GM10266 (cell line): ENCODE data around the gene ARFRP1.

Experiments used
- DNase-seq: peaks from one replicate; pipeline ENCODE4 v3.0.0; 2012; ENCODE audit errors: extremely low spot score
- TF ChIP-seq, protein P1 (sequence below): IDR thresholded peaks from 2 replicates; pipeline ENCODE4 v1.5.1; 2012; ENCODE audit warnings: mild to moderate bottlenecking, low read depth; ENCODE audit not compliant: control insufficient read depth, insufficient read depth; ENCODE audit errors: missing control alignments

Gene ARFRP1

DNA sequence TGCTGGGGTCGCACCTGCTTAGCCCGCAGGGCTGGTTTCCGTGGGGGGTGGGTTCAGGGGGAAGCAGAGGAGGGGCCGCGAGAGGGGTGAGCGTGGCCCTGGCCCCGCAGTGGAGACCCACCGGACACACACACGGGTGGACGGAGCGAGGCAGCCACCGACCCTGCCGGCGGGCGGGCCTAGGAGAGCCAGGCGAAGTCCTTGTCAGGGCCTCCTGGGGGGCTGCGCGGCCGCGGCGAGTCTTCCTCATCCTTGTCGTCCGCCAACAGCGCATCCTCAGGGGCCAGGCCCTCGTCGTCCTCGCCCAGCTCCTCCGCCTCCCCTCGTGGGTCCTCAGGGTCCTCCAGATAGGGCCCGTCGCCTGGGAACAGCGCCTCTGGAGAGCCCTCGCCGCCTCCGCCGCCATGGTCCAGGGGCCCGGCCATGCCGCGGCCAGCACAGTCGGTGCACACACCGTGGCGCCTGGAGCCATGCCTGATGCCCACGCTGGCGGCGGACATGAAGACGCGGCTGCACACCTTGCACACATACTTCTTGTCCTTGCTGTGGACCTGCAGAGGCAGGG, 39.1 kb upstream of the ARFRP1 start:
- DNase-seq, result no peak
- TF ChIP-seq, protein P1, sequence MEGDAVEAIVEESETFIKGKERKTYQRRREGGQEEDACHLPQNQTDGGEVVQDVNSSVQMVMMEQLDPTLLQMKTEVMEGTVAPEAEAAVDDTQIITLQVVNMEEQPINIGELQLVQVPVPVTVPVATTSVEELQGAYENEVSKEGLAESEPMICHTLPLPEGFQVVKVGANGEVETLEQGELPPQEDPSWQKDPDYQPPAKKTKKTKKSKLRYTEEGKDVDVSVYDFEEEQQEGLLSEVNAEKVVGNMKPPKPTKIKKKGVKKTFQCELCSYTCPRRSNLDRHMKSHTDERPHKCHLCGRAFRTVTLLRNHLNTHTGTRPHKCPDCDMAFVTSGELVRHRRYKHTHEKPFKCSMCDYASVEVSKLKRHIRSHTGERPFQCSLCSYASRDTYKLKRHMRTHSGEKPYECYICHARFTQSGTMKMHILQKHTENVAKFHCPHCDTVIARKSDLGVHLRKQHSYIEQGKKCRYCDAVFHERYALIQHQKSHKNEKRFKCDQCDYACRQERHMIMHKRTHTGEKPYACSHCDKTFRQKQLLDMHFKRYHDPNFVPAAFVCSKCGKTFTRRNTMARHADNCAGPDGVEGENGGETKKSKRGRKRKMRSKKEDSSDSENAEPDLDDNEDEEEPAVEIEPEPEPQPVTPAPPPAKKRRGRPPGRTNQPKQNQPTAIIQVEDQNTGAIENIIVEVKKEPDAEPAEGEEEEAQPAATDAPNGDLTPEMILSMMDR, result no peak

DNA sequence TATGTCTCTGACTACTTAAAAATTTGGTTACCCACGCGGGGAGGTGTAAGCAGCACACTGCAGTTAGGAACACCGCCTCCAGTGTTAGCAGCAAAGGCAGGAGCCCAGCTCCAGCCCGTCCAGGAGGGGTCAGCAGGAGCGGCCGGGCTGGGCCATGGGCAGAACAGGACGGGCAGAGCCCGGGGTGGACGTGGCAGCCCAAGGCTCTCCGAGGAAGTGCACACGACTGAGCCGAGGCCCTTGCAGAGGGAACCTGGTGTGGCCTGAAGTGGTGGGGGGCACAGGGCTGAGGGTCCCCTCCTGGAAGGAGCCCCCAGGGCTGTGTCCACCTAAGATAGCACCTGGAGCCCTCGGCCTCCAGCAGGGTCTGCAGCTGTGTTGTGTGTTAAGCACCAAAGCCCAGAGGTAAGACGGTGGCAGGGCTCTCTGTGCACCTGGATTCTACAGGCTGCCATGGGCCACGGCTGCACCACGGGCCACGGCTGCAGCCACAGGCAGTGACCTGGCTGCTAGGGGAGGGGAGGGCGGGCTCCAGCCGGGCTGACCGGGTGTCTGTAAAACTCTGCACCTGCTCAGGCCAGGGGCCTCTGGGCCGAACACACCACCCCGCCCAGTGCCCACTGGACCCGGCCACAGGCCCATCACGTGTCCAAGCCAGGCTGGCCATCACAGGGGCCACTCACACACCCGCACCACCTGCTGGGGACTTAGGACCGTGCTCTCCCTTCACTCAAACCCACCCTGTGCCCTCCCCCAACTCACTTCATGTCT, 38.4 kb upstream of the ARFRP1 start:
- TF ChIP-seq, protein P1, result no peak
- DNase-seq, result no peak

DNA sequence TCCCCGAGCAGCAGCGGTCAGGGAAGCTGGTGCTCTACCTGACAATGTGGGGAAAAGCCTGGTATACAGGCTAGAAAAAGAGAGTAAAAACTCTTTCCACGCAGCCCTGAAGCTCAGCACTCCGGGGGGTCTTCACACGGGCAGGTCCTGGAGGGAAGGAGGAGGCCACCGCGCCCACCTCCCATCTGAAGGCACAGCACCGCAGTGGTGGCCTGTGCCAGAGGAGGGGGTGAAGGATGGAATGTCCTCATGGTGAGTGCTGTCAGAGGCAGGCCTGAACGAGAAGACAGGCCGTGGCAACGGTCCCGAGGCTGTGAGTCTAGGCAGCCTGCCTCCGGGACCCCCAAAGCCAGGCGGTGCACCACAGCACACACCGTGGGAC, 37.6 kb upstream of the ARFRP1 start:
- no peak for DNase-seq
- TF ChIP-seq, protein P1, result no peak

DNA sequence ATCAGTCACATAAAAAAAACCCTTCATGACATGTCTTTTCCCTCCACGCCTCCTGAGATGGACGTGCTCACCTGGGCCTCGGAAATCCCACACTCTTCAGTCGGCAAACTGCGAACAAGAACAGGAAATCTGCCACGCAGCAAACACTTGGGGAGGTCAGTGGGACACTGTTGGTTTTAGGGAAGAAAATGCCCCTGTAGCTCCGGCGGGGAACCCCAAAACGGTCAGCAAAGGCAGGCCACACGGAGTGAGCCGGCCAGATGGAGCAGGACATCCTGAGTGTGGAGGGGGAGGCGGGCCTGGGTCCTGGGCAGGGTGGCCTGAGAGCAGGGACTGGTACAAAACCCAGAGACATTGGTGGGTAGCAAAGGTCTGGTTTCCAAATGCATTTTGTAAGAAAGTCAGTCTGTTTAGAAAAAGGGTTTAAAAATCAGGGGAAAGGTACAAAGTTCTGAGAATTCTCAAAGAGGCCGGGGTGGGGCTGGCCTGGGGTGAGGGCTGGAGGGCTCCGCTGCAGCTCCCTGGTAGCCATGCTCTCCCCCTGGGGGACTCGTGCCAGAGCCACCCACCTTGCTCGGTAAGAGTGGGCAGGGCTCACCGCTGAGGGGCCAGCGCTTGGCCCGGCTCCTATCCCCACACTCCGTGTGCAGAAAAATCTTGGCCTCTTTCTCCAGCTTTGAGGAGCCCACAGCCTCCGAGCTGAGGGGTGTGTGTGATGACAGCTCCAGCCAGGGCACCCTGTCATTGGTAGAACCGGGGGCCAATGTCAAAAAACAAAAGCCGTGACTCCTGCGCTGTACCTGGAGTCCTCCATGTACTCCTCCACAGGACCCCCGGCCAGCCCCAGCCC, 37.0 kb upstream of the ARFRP1 start:
- TF ChIP-seq, protein P1, result no peak
- no peak for DNase-seq

DNA sequence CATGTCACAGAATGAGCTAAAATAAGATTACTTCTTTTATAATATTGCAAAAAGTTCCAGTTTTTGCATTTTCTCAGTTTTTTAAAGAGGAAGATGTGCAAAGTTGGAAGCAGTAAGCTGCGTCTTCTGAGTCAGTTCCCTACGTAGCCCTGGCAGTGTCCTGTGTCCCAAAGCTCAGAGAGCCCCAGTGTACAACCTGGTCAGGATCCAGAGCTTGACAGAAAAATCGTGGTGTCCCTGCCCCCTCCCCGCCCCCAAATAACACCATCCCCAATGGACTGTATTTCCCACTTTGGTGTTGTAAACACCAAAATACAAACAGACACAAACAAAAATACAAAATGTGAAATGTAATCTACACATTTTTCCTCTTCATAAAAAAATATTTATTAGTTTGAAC, 36.4 kb upstream of the ARFRP1 start:
- TF ChIP-seq, protein P1, result no peak
- DNase-seq, result no peak

DNA sequence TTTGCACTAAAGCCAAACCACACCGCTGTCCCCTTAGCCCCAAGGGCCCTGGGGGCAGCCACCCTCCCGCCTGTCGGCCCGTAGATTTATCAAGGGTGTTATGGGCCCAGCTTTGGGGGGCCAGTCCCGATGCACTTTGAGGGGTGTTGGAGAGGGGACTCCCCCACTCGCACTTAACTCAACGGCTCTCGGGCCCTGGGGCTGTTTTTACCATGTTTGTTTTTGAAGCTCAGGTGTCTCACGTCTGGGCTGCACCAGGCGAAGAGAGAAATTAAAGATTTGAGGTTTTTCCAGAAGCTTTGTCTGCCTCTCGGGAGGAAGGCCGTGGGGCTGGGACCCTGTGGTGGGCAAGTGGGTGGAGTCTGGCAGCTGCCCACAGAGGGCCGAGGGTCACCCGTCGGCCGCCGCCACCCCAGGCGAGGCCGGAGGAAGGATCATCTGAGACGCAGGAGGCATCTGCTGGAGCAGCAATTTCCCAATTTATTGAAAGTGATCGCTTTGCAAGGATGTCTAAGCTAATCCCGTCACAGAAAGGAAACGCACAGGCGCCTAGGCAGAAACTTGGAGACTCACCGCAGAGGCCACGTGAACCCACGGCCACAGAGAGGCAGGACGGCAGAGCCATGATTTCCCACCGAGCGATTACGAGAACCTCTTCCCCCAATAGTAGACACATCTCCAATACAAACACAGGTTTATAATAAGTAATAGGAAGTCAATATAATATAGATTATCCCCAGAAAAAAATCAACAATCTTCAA, 35.6 kb upstream of the ARFRP1 start:
- DNase-seq, result no peak
- TF ChIP-seq, protein P1, result no peak
